Measurements from ENCODE around the gene DNAJB6.

DNAJB6 gene

DNA sequence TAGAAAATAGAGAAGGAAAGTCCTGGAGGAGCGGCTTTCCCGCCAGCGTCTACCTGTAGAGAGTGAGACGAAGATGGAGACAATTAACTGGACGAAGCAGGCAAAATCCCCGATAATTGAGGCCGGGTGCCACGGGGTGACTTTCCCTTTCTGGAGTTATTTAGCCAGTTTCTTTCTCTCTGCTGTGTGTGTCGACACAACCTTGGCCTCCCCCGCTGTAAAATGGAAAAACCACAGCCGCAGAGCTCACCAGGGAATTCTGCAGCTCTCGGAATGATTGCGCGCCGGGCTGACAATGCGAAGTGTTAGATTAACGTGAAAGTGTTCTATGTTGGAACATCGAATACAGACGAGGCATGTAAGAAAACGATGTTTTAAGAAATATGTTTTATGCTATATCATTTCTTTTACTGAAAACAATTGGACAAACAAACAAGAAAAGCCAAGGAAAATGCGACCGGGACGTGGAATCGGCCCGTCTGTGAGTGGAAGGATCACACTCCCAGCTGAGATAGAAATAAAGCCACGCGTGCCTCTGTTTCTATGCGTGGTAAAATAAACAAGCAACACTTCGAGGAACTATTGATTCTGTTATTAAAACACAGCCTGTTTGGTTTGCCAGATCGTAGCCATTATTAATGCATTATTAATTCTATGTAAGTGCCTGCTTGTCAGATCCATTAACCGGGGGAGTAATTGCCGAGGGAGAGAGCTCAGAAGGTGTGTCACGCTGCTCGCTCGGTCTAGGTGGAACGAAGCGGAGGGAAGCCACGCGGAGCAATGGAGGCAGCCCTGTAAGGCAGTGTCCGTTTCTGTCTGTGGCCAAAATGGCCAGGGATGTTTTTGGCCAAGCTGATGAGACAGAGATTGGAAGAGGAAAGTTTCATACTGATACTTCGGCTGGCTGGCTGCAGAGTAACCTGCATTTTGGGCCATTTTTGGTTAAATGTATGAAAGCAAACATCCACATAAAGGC is 129.4 kb downstream of the DNAJB6 start:
- in situ Hi-C loops (cut with HindIII; ENCODE audit: low sequenced_read_pairs): no loop called here

DNA sequence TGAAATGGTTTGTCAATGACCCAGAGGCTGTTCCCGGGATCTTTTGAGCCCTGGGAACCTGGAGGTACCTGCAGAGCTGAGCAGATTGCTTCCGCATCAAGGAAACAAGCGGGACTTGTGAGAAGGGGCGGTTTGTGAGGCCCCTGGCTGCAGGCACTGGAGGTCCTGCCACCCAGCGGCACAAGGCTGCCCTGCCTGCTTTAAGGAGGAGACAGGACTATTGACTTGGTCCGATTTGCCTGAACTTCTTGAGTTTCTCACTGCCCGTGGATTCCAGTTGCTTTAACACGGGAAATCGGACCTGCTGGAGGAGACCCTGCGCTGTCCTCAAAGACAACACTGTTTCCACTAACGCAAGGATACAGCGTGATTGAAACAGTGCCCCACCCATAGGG is 130.1 kb downstream of the DNAJB6 start:
- TF ChIP-seq, protein P1, sequence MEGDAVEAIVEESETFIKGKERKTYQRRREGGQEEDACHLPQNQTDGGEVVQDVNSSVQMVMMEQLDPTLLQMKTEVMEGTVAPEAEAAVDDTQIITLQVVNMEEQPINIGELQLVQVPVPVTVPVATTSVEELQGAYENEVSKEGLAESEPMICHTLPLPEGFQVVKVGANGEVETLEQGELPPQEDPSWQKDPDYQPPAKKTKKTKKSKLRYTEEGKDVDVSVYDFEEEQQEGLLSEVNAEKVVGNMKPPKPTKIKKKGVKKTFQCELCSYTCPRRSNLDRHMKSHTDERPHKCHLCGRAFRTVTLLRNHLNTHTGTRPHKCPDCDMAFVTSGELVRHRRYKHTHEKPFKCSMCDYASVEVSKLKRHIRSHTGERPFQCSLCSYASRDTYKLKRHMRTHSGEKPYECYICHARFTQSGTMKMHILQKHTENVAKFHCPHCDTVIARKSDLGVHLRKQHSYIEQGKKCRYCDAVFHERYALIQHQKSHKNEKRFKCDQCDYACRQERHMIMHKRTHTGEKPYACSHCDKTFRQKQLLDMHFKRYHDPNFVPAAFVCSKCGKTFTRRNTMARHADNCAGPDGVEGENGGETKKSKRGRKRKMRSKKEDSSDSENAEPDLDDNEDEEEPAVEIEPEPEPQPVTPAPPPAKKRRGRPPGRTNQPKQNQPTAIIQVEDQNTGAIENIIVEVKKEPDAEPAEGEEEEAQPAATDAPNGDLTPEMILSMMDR (IDR thresholded peaks at IDR 0.05; ENCODE audit: low read depth, low read length): no peak
- in situ Hi-C loops (cut with HindIII; ENCODE audit: low sequenced_read_pairs): no loop called here
- DNase-seq (ENCODE audit: low read depth, low spot score): no peak
- H3K4me3 ChIP-seq (ENCODE audit: low read depth, low read length): no peak overlapping the region

More for the DNA sequence above, 129.4 kb downstream of the DNAJB6 start:
- DNase-seq (ENCODE audit: low read depth, low spot score): no peak
- H3K4me3 ChIP-seq (ENCODE audit: low read depth, low read length): no peak overlapping the region
- TF ChIP-seq, protein P1 (IDR thresholded peaks at IDR 0.05; ENCODE audit: low read depth, low read length): no peak
